Right atrium auricular region (tissue), 2 donors: ENCODE results near the gene CALML6. TPM values are rescaled to one million over a fixed set of nuclear protein-coding genes. Genes with fewer than 3 reads are reported as not detected.

Source experiments
- DNase-seq: peaks from one replicate; pipeline ENCODE4 v3.0.0-alpha.2; 2019; ENCODE audit warnings: low spot score
- H3K27ac ChIP-seq, 2 donors: fragments of 200-600 bp; sonication (generic); 1 replicate in 1 of 2; 2 replicates in 1 of 2; pipeline ENCODE4 v1.5.1; 2016 to 2019
- H3K27me3 ChIP-seq, 2 donors: fragments of 200-600 bp; sonication (generic); one replicate each; pipeline versions ENCODE4 v1.5.1 to v1.6.0; 2017 to 2019
- H3K36me3 ChIP-seq: fragments of 200-600 bp; sonication (generic); one replicate; pipeline ENCODE4 v1.5.1; 2016
- H3K4me1 ChIP-seq, 2 donors: fragments of 200-600 bp; sonication (generic); one replicate each; pipeline versions ENCODE4 v1.5.1 to v1.6.0; 2017 to 2019
- H3K4me3 ChIP-seq, 2 donors: fragments of 200-600 bp; sonication (generic); 1 replicate in 1 of 2; 2 replicates in 1 of 2; pipeline ENCODE4 v1.5.1; 2017 to 2019; ENCODE audit warnings: mild to moderate bottlenecking in 1 of 2, moderate library complexity in 1 of 2
- H3K9me3 ChIP-seq, 2 donors: fragments of 200-600 bp; sonication (generic); one replicate each; pipeline ENCODE4 v1.5.1; 2019
- CTCF ChIP-seq, 2 donors: fragments of 200-600 bp; sonication (generic); IDR thresholded peaks; one replicate each; pipeline ENCODE4 v1.5.1; 2019; ENCODE audit warnings: antibody characterized with exemption in 2 of 2
- total RNA-seq, 2 donors: library from RNA; depleted of rRNA; stranded (reverse); fragments of >200 nt; gene quantifications; one replicate each; pipeline ENCODE4 v1.1.0, GENCODE V29; 2016

The CALML6 gene
- total RNA-seq, 2 donors from 2014 or later, result not detected

GRCh38 chr1:1910651-1911331 lies 4.3 kb upstream of the CALML6 start:
- no peak for TF ChIP-seq CTCF (IDR thresholded peaks at IDR 0.05)
- Histone ChIP-seq H3K27me3 (no peaks in the 10 kb centered on the region), H3K9me3 (no peaks in the 10 kb centered on the region), H3K27ac (no peak overlapping the region), H3K4me3 (no peak overlapping the region), H3K36me3 (no peaks in the 10 kb centered on the region), H3K4me1 (peaks cover 0 to 29% of the 10 kb centered on the region in 2 donors)
- no peak for DNase-seq

GRCh38 chr1:1911350-1912041 lies 3.6 kb upstream of the CALML6 start:
- DNase-seq, result no peak
- Histone ChIP-seq H3K27ac (no peak overlapping the region), H3K36me3 (no peaks in the 10 kb centered on the region), H3K27me3 (no peaks in the 10 kb centered on the region), H3K4me1 (peaks cover 0 to 23% of the 10 kb centered on the region in 2 donors), H3K9me3 (no peaks in the 10 kb centered on the region), H3K4me3 (no peak overlapping the region)
- no peak for TF ChIP-seq CTCF (IDR thresholded peaks at IDR 0.05)

- H3K27ac ChIP-seq, result no peak overlapping the region
- no peak for DNase-seq
Observed at GRCh38 chr1:1914101-1914970, 724 bp upstream of the CALML6 start.

GRCh38 chr1:1915911-1916840 lies 1.1 kb downstream of the CALML6 start:
- Histone ChIP-seq H3K4me1 (peaks cover 0 to 17% of the 10 kb centered on the region in 2 donors), H3K4me3 (no peak overlapping the region), H3K9me3 (no peaks in the 10 kb centered on the region), H3K36me3 (no peaks in the 10 kb centered on the region), H3K27ac (no peak overlapping the region), H3K27me3 (no peaks in the 10 kb centered on the region)
- no peak for DNase-seq
- TF ChIP-seq CTCF (IDR thresholded peaks at IDR 0.05), result no peak

More at GRCh38 chr1:1914101-1914970, 724 bp upstream of the CALML6 start:
- Histone ChIP-seq H3K27me3 (no peaks in the 10 kb centered on the region), H3K36me3 (no peaks in the 10 kb centered on the region), H3K4me3 (no peak overlapping the region), H3K4me1 (peaks cover 0 to 15% of the 10 kb centered on the region in 2 donors), H3K9me3 (no peaks in the 10 kb centered on the region)
- no peak for TF ChIP-seq CTCF (IDR thresholded peaks at IDR 0.05)

- Histone ChIP-seq H3K27ac (no peak overlapping the region), H3K36me3 (no peaks in the 10 kb centered on the region), H3K4me3 (no peak overlapping the region), H3K9me3 (no peaks in the 10 kb centered on the region), H3K27me3 (no peaks in the 10 kb centered on the region), H3K4me1 (peaks cover 0 to 17% of the 10 kb centered on the region in 2 donors)
- DNase-seq, result no peak
- TF ChIP-seq CTCF (IDR thresholded peaks at IDR 0.05), result no peak
Observed at GRCh38 chr1:1916851-1917251, 1.8 kb downstream of the CALML6 start.
